GM12878 (cell line): Measurements from ENCODE around the gene KLRB1. TPM values are rescaled to one million over a fixed set of nuclear protein-coding genes. Genes with fewer than 3 reads are reported as not detected.

ENCODE experiments used
- BCL3 ChIP-seq: IDR thresholded peaks from 2 replicates; pipeline ENCODE4 v1.6.1; 2011; ENCODE audit warnings: borderline replicate concordance, low read depth, mild to moderate bottlenecking, moderate library complexity, low read length; ENCODE audit not compliant: insufficient read depth, poor library complexity, severe bottlenecking
- BRCA1 ChIP-seq: IDR thresholded peaks from 2 replicates; pipeline ENCODE4 v1.6.1; 2011; ENCODE audit warnings: low read depth, low read length, improper control_type of control experiment
- CBX5 ChIP-seq: sonication (generic); IDR thresholded peaks from 2 replicates; pipeline ENCODE4 v1.6.1; 2016; ENCODE audit warnings: low read depth, moderate library complexity, mild to moderate bottlenecking, inconsistent platforms
- CEBPZ ChIP-seq: fragments of 150-350 bp; IDR thresholded peaks from 2 replicates; pipeline ENCODE4 v1.6.1; 2016; ENCODE audit warnings: low read depth, low read length
- CHD1 ChIP-seq: IDR thresholded peaks from 2 replicates; pipeline ENCODE4 v1.6.1; 2012; ENCODE audit warnings: low read depth, low read length, improper control_type of control experiment
- CHD4 ChIP-seq: fragments of 200-600 bp; sonication (generic); IDR thresholded peaks from 2 replicates; pipeline ENCODE4 v1.6.1; 2016; ENCODE audit warnings: mild to moderate bottlenecking
- EP300 ChIP-seq, 2 experiments: fragments of 150-350 bp in 1 of 2; IDR thresholded peaks; 2 replicates each; pipeline ENCODE4 v1.6.1; 2011 to 2012; ENCODE audit warnings: low read depth in 2 of 2, low read length in 2 of 2, borderline replicate concordance in 1 of 2, improper control_type of control experiment in 1 of 2, inconsistent platforms in 1 of 2; ENCODE audit not compliant: control insufficient read depth in 1 of 2
- ETV6 ChIP-seq, 2 experiments: fragments of 450-650 bp in 1 of 2; IDR thresholded peaks in 1 of 2; conservative IDR thresholded peaks in 1 of 2; 2 replicates each; pipeline ENCODE4 v1.6.1; 2014; ENCODE audit warnings: antibody characterized with exemption in 1 of 2, borderline replicate concordance in 1 of 2, low read depth in 1 of 2, mild to moderate bottlenecking in 1 of 2, moderate library complexity in 1 of 2
- HDGF ChIP-seq: fragments of 450-650 bp; IDR thresholded peaks from 2 replicates; pipeline ENCODE4 v1.6.1; 2016; ENCODE audit warnings: antibody characterized with exemption
- JUNB ChIP-seq: IDR thresholded peaks from 2 replicates; pipeline ENCODE4 v1.6.1; 2016; ENCODE audit warnings: antibody characterized with exemption, mild to moderate bottlenecking
- LARP7 ChIP-seq: fragments of 450-650 bp; IDR thresholded peaks from 2 replicates; pipeline ENCODE4 v1.6.1; 2017; ENCODE audit warnings: mild to moderate bottlenecking
- MLLT1 ChIP-seq: fragments of 450-650 bp; IDR thresholded peaks from 2 replicates; pipeline ENCODE4 v1.6.1; 2016; ENCODE audit warnings: mild to moderate bottlenecking
- PBX3 ChIP-seq: IDR thresholded peaks from 2 replicates; pipeline ENCODE4 v1.6.1; 2011; ENCODE audit warnings: mild to moderate bottlenecking, low read depth, low read length, moderate library complexity; ENCODE audit not compliant: insufficient replicate concordance
- SPI1 ChIP-seq: IDR thresholded peaks from 2 replicates; pipeline ENCODE4 v1.6.1; 2011; ENCODE audit warnings: low read depth, mild to moderate bottlenecking, low read length, moderate library complexity, borderline replicate concordance; ENCODE audit not compliant: insufficient read depth
- STAT1 ChIP-seq: fragments of 450-650 bp; conservative IDR thresholded peaks from 2 replicates; pipeline ENCODE4 v1.6.1; 2014; ENCODE audit warnings: antibody characterized with exemption, mild to moderate bottlenecking
- ZNF687 ChIP-seq: fragments of 450-650 bp; IDR thresholded peaks from 2 replicates; pipeline ENCODE4 v1.6.1; 2017; ENCODE audit warnings: mild to moderate bottlenecking, moderate library complexity
- polyA plus RNA-seq, 11 experiments: library from polyadenylated mRNA; depleted of rRNA in 4 of 11; unstranded in 6 of 11; stranded (reverse) in 5 of 11; fragments of >200 nt; fragmentation: Nextera tagmentation in 4 of 11; fragmentation: Illumina TruSeq in 1 of 11; extraction: Ambion mirVana in 4 of 11; extraction: Trizol in 1 of 11; gene quantifications; 1 replicate in 1 of 11; 2 replicates in 10 of 11; pipeline versions ENCODE4 v1.2.1 to v1.2.3, GENCODE V29; 2011 to 2016; ENCODE audit warnings: inconsistent platforms in 2 of 11, missing spikeins in 2 of 11, low read depth in 1 of 11
- total RNA-seq, 4 experiments: library from RNA; depleted of rRNA in 3 of 4; stranded (reverse); fragments of >200 nt in 3 of 4; fragmentation: Illumina TruSeq in 1 of 4; extraction: Trizol in 1 of 4; gene quantifications; 2 replicates each; pipeline versions ENCODE4 v1.2.1 to v1.2.3, GENCODE V29; 2013 to 2021

The KLRB1 gene
- total and polyA plus RNA-seq, 10 of the 15 experiments (the other 5 are each of a cell fraction or from before 2014, with no cell fraction given), result not detected

GRCh38 chr12:9647825-9648700 lies 40.3 kb upstream of the KLRB1 start (continued):
- TF ChIP-seq MLLT1 (0 out of 2 replicates have a peak, but pooled peaks have one; percentile 40), ETV6 (conservative IDR thresholded peaks at IDR 0.05 in 1 of 2, IDR thresholded peaks at IDR 0.05 in 1 of 2; ENCODE audit: borderline replicate concordance in 1 of 2, low read depth in 1 of 2) (peak in 1 of 2 experiments; percentile 10; a peak in 1 of 4 replicates), EP300 (IDR thresholded peaks at IDR 0.05; ENCODE audit: borderline replicate concordance in 1 of 2, control insufficient read depth in 1 of 2, low read depth in 2 of 2, low read length in 2 of 2) (peak; percentile 44 to 52; a peak in 1 of 4 replicates), STAT1 (no peak), BCL3 (peak; percentile 42), ZNF687 (peak; percentile 49; the same call in 1 of the 2 replicates), JUNB (no peak), SPI1 (peak; percentile 48; the same call in 1 of the 2 replicates), HDGF (no peak), BRCA1 (no peak), CHD4 (no peak), LARP7 (peak; percentile 49; the same call in 1 of the 2 replicates), CHD1 (no peak), CEBPZ (no peak), CBX5 (peak; percentile 18; the same call in 1 of the 2 replicates), PBX3 (no peak)
